HG03025 (cell line): ENCODE data around the gene CD300A.
"Not testable (repeated sequence)": the region's sequence is repeated elsewhere in the genome, so short reads cannot be mapped to it uniquely, and the experiment has no call there.

ENCODE experiments used
- ATAC-seq: cut with Tn5 transposase; IDR thresholded peaks from one replicate; pipeline ENCODE4 v1.9.1; 2021; ENCODE audit warnings: mild to moderate bottlenecking, moderate library complexity; ENCODE audit not compliant: unreplicated experiment, low FRiP score

CD300A gene

DNA sequence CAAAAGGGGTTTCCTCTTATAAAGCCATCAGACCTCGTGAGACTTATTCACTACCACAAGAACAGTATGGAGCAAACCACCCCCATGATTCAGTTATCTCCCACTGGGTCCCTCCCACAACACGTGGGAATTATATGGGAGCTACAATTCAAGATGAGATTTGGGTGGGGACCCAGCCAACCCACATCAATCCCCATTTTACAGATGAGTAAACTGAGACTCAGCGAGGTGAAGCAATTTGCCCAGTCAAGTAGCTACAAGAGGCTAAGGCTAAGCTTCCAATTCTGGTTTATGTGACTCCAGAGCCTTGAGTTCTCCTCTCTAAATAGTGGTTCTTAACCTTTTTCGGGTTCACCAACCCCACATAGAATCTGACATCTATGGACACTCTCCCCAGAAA, 8.8 kb downstream of the CD300A start:
- no peak for ATAC-seq

DNA sequence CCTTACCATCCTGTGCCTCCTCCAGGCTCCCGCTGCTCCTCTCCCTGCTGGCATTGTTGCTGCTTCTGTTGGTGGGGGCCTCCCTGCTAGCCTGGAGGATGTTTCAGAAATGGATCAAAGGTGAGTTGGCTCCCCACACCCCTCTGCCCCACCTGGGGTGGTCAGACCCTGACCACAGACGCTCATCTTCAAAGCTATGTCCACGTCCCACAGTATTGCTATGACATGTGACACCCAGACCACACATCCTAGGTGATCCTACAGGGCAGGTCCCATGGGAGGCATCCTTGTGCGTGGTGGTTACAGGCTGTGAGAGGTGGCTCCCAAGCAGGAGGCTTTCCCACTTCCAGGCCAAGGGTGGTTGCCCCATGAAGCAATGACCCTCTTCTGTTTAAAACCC, 11.0 kb downstream of the CD300A start:
- no peak for ATAC-seq

DNA sequence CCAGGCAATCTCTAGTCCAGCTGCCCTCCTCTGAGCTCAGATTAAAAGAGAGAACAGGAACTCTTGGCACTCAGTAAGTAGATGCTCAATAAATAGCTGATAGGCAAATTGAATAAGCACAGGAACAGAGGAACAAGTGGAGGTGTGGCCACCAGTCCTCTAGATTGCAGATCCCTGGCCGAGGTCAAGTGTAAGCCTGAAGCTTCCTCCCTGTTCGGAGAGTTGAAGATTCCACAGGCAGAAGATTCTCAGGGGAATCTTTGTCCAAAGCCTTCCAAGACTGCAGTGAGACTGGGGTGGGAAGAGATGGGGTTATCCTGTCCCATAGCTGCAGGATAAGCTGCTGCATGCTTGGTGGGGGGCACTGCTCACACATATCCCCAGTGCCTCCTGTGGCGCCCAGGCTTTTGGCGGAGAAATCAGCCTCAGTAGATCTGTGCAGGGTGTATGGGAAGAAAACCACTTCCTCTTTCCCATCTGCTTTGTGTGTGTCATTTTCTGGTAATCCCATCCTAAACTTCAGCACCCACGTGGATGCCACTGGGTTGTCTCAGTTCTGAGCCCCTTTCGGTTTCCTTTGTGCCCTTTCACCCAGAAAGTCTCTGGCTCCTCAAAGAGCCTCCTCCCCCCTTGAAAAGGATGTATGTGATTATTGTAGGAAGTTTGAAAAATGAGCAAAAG, 12.1 kb downstream of the CD300A start:
- no peak for ATAC-seq

DNA sequence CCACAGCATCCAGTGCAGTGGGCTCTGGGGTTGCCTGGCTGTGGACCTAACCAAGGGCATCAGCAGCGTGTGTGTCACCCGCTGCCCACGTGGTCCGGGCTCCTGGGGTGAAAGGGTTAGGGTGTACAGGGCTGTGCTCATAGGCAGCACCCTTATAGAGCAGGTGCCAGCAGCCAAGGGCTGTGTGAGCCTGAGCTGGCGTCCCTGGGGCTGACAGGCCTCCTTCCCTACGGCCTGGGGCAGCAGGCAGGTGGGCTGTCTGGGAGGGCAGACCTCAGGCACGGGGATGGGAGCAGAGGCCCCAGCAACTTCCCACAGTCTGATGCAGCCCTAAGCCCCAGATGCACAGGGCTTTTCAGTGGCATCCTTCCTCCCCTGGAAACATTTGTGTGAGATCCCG, 13.9 kb downstream of the CD300A start:
- no peak for ATAC-seq

- ATAC-seq: no peak
These were observed 15.2 kb downstream of the CD300A start for GRCh38 chr17:74481621-74482020.

DNA sequence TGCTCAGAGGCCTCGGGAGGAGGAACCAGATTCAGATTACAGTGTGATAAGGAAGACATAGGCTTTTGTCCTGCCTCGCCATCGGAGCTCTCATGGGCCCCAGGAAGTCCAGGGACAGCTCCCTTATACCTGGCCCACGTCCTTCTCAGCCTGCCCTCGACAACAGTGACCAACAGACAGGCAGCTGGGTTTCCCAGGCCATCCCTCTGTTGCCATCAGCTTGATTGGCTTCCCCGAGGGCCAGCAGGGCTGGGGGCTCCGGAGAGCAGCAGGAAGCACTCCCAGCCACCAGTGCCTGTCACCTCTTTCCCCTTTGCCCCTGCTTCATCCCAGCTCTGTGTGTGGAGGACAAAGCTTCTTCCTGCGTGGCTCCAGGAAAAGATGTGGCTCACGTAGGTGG, 17.6 kb downstream of the CD300A start:
- no peak for ATAC-seq

GRCh38 chr17:74485022-74485743, 18.7 kb downstream of the CD300A start:
- ATAC-seq: no peak

DNA sequence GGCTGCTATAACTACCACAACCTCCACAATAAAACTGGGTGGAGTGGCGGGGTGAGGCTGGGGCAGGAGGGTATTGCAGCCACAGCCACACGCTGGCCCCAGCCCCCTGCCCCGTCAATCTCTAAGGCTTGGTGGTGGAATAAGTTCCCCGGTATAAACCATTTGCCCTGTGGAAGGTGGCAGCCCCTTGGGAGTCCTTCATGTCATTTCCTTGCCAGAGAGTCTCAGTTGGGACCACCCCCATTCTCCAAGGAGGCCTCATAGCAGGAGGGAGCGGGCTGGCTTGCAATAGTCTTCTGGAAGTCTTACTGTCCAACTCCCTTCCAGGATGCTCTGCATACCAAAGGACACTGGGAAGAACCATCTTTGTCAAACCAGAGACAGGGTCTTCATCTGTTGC, 19.4 kb downstream of the CD300A start:
- ATAC-seq: no peak

- ATAC-seq: not testable (repeated sequence)
These were observed 21.8 kb downstream of the CD300A start for GRCh38 chr17:74488276-74488675.

DNA sequence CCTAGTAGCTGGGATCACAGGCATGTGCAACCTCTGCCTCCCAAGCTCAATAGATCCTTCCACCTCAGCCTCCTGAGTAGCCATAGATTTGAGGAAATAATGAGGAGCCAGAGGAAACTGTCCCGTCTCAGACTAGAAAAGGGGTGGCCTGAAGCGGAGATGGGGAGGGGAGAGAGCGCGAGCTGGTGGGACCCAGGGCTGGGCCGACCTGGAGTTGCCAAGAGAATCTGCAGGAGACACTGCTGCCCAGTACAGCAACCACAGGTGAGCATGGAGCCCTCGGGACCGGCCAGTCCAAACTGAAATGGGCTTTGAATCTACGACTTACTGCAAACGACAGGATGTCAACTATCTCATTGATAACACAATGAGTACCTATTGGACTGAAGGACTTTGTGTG, 24.3 kb downstream of the CD300A start:
- no peak for ATAC-seq

DNA sequence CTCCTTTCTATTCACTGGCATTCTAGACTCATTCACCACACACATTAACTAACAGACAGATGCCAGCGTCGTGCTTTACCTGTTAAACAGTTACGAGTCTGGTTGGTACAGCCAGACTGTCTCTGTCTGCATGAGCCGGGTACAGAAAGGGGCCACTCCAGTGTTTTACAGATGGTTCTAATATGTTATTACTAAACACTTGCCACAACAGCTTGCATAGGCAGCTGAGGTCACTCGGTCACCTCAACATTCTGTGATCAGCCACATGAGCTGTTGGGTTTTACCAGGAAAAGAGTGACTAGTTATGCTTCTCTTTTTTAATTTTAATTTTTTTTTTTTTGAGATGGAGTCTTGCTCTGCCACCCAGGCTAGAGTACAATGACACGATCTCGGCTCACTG, 25.2 kb downstream of the CD300A start:
- no peak for ATAC-seq

DNA sequence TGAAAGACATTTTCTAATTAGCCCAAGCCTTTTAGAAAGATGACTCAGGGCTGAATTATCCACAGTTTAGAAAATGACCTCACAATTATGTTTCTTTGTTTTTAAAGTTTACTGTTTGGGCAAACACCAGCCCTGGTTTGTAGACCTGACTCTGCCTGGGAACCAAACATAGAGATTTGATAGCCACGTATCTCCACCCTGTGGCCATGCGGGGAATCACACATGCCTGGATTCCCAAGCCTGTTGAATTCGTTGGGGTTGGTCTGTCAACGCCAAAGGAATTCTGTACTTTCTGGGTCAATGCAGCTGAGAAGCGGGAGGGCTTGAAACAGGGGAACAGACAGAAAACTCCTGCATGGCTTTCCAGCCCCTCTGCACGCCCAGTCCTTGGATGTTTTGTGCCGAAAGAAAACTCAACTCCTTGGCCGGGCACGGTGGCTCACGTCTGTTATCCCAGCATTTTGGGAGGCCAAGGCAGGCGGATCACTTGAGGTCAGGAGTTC, 26.9 kb downstream of the CD300A start:
- ATAC-seq: no peak

DNA sequence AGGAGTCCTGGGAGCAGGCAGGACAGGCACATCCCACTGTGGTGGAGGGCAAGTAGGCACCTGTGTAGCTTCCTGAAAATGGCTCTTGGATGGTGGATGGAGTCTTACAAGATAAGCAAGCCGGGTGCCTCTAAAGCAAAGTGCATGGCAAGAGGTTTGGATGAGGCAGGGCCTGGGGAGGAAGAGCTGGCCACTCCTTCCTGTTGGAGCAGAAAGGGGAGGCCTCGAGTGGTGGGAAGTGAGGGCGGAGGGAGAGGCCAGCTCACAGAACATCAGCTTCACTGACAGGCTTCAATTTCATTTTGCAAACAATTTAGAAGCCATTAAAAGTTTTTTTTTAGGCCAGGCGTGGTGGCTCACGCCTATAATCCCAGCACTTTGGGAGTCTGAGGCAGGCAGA, 31.0 kb downstream of the CD300A start:
- ATAC-seq: no peak

DNA sequence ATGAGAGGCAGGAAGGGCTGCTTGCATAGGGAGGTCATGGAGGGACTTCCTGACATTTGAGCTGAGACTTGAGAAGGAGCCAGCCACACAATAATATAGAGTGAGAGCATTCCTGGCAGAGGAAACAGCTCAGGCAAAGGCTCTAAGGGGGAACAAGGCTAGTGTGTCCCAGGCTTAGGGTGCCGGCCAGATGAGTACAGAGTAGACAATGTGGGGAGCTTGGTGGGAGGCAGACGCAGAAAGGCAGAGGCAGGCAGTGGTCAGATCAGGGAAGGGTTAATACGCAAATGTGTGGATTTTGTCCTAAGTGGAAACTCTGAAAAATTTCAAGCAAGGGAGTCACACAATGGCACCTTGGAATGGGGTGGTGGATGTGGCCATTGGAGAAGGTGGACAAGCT, 33.6 kb downstream of the CD300A start:
- no peak for ATAC-seq

DNA sequence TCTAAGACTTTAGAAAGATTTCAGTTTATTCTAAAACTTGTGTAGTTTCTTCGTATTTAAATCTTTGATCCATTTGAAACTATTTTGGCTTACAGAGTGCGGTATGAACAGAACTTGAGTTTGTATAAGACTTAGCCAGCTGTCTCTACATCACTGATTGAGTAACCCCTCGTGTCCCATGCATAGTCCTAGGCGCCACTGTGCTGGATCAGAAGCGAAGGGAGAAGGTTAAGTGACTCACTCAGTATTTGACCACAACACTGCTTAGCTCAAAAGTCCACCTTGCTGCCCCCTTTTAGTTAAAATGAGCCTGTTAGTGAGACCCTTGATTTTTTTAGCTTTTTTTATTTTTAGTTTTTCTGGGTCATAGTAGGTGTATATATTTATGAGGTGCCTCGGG, 36.4 kb downstream of the CD300A start:
- no peak for ATAC-seq

GRCh38 chr17:74503949-74504348, 37.5 kb downstream of the CD300A start:
- ATAC-seq: not testable (repeated sequence)

- ATAC-seq: no peak
These were observed 41.7 kb downstream of the CD300A start for GRCh38 chr17:74508156-74508555.

DNA sequence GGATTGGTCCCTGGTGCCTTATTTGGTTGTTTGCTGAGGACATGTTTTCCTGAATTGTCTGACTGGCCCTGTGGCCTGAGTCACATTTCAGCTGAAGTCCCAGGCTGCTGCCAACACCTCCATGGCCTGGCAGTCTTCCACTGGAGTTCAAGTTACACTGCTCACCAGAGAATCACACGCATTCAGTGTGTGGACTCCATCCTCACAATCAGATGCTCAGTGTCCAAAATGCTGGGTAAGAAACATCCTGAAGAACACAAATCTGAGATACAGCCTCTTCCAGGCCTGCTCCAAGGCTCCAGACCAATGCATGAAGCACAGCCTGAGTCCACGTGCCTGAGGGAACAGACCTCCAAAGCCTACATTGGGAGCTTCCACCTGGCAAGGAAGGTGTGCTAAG, 45.6 kb downstream of the CD300A start:
- no peak for ATAC-seq

GRCh38 chr17:74512624-74513091, 46.2 kb downstream of the CD300A start:
- ATAC-seq: no peak

DNA sequence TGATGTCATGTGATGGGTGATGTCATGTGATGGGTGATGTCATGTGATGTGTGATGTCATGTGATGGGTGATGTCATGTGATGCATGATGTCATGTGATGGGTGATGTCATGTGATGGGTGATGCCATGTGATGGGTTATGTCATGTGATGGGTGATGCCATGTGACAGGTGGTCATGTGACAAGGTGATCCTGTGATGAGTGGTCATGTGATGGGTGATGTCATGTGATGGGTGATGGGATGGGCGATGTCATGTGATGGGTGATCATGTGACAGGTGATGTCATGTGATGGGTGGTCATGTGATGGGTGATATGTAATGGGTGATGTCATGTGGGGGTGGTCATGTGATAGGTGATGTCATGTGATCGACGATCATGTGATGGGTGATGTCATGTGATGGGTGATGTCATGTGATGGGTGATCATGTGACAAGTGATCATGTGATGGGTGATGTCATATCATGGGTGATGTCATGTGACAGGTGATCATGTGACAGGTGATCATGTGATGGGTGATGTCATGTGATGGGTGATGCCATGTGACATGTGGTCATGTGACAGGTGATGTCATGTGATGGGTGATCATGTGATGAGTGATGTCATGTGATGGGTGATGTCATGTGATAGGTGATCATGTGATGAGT, 47.7 kb downstream of the CD300A start:
- no peak for ATAC-seq

DNA sequence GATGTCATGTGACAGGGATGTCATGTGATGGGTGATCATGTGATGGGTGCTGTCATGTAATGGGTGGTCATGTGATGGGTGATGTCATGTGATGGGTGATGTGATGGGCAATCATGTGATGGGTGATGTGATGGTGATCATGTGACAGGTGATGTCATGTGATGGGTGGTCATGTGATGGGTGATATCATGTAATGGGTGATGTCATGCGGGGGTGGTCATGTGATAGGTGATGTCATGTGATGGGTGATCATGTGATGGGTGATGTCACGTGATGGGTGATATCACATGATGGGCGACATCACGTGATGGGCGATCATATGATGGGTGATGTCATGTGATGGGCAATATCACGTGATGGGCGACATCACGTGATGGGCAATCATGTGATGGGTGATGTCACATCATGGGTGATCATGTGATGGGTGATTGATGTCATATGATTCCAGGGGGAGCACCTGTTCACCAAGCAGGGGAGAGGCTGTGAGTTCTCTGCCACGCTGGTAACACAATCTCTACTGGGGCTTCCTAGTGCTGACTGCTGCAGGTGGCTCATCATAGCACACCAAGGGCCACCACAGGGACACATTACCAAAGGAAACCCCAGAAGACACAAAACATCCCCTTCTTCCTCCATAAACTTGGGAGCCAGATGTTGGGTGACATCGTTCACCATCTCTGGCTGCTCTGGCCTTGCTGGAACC, 48.3 kb downstream of the CD300A start:
- no peak for ATAC-seq
